Prostate gland (tissue), 2 donors: Measurements from ENCODE around the gene MDGA2. TPM values are rescaled to one million over a fixed set of nuclear protein-coding genes. Genes with fewer than 3 reads are reported as not detected.

Source experiments
- DNase-seq: peaks from one replicate; pipeline ENCODE4 v3.0.0-alpha.2; 2019; ENCODE audit warnings: low spot score
- H3K27ac ChIP-seq, 2 donors: fragments of 200-600 bp; sonication (generic); 2 replicates each; pipeline ENCODE4 v1.5.1; 2017 to 2019
- H3K27me3 ChIP-seq: fragments of 200-600 bp; sonication (generic); replicated peaks from 2 replicates; pipeline ENCODE4 v1.5.1; 2019; ENCODE audit not compliant: insufficient read depth
- H3K36me3 ChIP-seq, 2 donors: fragments of 200-600 bp; sonication (generic); 1 replicate in 1 of 2; 2 replicates in 1 of 2; pipeline versions ENCODE4 v1.5.1 to v1.8.1; 2017 to 2019
- H3K4me1 ChIP-seq: fragments of 200-600 bp; sonication (generic); replicated peaks from 2 replicates; pipeline ENCODE4 v1.5.1; 2019
- H3K4me3 ChIP-seq, 2 donors: fragments of 200-600 bp; sonication (generic); 2 replicates each; pipeline ENCODE4 v1.5.1; 2017 to 2019
- H3K9me3 ChIP-seq: fragments of 200-600 bp; sonication (generic); 2 replicates; pipeline ENCODE4 v1.5.1; 2017
- CTCF ChIP-seq, 4 experiments: fragments of 200-600 bp in 2 of 4; fragments of 450-650 bp in 2 of 4; sonication (generic) in 2 of 4; IDR thresholded peaks; 1 replicate in 3 of 4; 2 replicates in 1 of 4; pipeline ENCODE4 v1.5.1; 2016 to 2019; ENCODE audit warnings: antibody characterized with exemption in 4 of 4, mild to moderate bottlenecking in 2 of 4, moderate library complexity in 2 of 4
- POLR2A ChIP-seq: fragments of 450-650 bp; IDR thresholded peaks from one replicate; pipeline ENCODE4 v1.6.1; 2016; ENCODE audit warnings: antibody characterized with exemption, mild to moderate bottlenecking
- POLR2AphosphoS5 ChIP-seq: sonication (generic); formaldehyde crosslinking; IDR thresholded peaks from one replicate; pipeline ENCODE4 v1.6.1; 2017; ENCODE audit warnings: antibody characterized with exemption
- WGBS: methylation state at CpG from one replicate; pipeline ENCODE4 v1.1.5; 2018; 5-methylcytosine and 5-hydroxymethylcytosine counted together
- intact Hi-C: fragments of 100-400 bp; cut with DNase I; formaldehyde crosslinking; loops from one replicate; pipeline ENCODE4 v1.14.2; 2022
- total RNA-seq, 2 donors: library from RNA; depleted of rRNA; stranded (reverse); fragments of >200 nt; gene quantifications; one replicate each; pipeline ENCODE4 v1.1.0, GENCODE V29; 2016

MDGA2 gene
- total RNA-seq, 2 donors from 2014 or later = 2.1 TPM; not detected in 1

DNA sequence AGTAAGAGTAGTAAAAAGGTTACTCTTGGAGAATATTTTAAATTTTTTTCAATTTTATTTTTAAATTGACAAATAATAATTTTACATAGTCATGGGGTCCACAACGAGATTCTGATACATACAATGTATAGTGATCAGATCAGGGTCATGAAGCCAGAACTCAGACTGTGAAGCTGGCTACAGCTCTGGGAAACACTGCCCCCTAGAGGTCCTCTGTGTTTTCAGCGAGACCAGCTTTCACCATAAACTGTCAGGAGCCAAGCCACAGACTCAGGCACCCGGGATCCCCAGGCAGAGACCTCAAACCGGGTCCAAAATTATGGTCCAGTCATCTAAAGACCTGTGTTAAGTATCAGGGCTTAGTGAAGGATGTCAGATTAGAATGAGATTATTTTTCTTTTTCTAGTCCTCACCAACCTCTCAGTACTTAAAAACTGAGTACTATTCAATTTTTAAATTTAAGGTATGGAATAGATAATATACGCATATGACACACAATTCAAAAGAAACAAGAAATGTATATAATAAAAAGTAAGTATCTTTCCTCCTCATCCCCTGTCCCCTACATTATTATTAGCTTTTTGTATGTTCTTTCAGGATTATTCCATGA lies 397.1 kb downstream of the MDGA2 start:
- Histone ChIP-seq H3K27me3 (no peaks in the 10 kb centered on the region), H3K27ac (no peak overlapping the region), H3K36me3 (no peaks in the 10 kb centered on the region), H3K4me3 (no peak overlapping the region), H3K4me1 (no peaks in the 10 kb centered on the region), H3K9me3 (no peaks in the 10 kb centered on the region)
- intact Hi-C loops = no loop called here
- TF ChIP-seq POLR2AphosphoS5 (no peak), CTCF (IDR thresholded peaks at IDR 0.05) (peak in 3 of 4 experiments; percentile 20 to 29 (median 25)), POLR2A (no peak)
- 32% methylated on average over 5 of the region's 5 CpGs for WGBS
- DNase-seq = no peak

DNA sequence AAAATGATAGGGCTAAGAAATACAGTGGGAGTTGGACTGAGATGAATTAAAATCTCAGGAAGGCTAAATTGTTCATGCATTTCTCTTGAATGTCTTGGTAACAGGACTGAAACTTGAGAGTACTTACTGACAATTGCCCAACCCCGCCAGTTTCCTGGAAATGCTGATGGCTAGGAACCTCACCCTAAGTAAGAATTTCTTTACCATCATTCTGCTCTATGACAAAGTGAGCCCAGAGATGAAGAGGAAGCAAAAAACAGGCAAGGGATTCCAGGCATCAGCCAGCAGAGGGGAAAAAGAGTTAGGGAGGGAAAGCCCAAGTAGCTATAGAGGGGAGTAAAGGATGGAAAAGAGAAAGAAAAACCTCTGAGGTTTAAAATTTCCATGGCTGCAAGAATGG lies 397.7 kb downstream of the MDGA2 start:
- Histone ChIP-seq H3K4me3 (no peak overlapping the region), H3K9me3 (no peaks in the 10 kb centered on the region), H3K4me1 (no peaks in the 10 kb centered on the region), H3K36me3 (no peaks in the 10 kb centered on the region), H3K27me3 (no peaks in the 10 kb centered on the region), H3K27ac (no peak overlapping the region)
- WGBS = 95% methylated on average over 1 of the region's 1 CpG
- no peak for TF ChIP-seq POLR2AphosphoS5
- TF ChIP-seq CTCF (IDR thresholded peaks at IDR 0.05) = no peak
- TF ChIP-seq POLR2A = no peak
- intact Hi-C loops = no loop called here
- DNase-seq = no peak

GRCh38 chr14:47276931-47277330 lies 398.5 kb downstream of the MDGA2 start:
- Histone ChIP-seq H3K4me1 (no peaks in the 10 kb centered on the region), H3K36me3 (no peaks in the 10 kb centered on the region), H3K27me3 (no peaks in the 10 kb centered on the region), H3K4me3 (no peak overlapping the region), H3K27ac (no peak overlapping the region), H3K9me3 (no peaks in the 10 kb centered on the region)
- no peak for DNase-seq
- TF ChIP-seq POLR2A (no peak), CTCF (IDR thresholded peaks at IDR 0.05) (no peak), POLR2AphosphoS5 (no peak)
- intact Hi-C loops = no loop called here
- WGBS = 63% methylated on average over 3 of the region's 3 CpGs

- no peaks in the 10 kb centered on the region for H3K4me1 ChIP-seq
- WGBS = 65% methylated on average over 5 of the region's 5 CpGs
- intact Hi-C loops = no loop called here
- H3K9me3 ChIP-seq = no peaks in the 10 kb centered on the region
- H3K27me3 ChIP-seq = no peaks in the 10 kb centered on the region
- H3K4me3 ChIP-seq = no peak overlapping the region
- no peak overlapping the region for H3K27ac ChIP-seq
- no peak for TF ChIP-seq CTCF (IDR thresholded peaks at IDR 0.05)
- H3K36me3 ChIP-seq = no peaks in the 10 kb centered on the region
- DNase-seq = no peak
Observed at GRCh38 chr14:47273939-47274338, 401.5 kb downstream of the MDGA2 start.

DNA sequence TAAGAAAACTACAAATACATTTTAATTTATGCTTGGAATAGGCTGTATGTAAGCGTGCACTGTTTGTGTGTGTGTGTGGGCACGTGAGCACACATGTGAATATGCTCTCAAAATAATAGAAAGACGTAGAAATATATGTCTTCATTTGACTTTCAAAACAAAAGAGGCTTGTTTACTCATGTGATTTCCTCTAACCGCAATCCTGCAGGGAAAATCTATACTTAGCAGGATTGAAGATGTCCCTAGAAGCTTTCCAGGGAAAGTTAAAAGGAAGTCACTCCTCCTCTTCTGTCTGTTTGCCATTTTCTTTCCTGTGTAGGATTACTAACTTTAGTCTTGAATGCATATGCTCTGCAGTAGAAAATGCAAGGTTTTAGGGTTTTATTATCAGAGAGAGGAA lies 404.7 kb downstream of the MDGA2 start:
- no peak overlapping the region for H3K4me3 ChIP-seq
- intact Hi-C loops = no loop called here

More for the DNA sequence above, 404.7 kb downstream of the MDGA2 start:
- Histone ChIP-seq H3K36me3 (no peaks in the 10 kb centered on the region), H3K9me3 (no peaks in the 10 kb centered on the region), H3K27me3 (no peaks in the 10 kb centered on the region), H3K4me1 (no peaks in the 10 kb centered on the region), H3K27ac (no peak overlapping the region)
- 53% methylated on average over 4 of the region's 4 CpGs for whole genome bisulfite sequencing
- no peak for TF ChIP-seq POLR2AphosphoS5
- TF ChIP-seq CTCF (IDR thresholded peaks at IDR 0.05) = no peak
- TF ChIP-seq POLR2A = no peak
- no peak for DNase-seq
